ENCODE results near the gene TTC3.
"Not testable (repeated sequence)": the region's sequence is repeated elsewhere in the genome, so short reads cannot be mapped to it uniquely, and the experiment has no call there.

TTC3 gene

DNA sequence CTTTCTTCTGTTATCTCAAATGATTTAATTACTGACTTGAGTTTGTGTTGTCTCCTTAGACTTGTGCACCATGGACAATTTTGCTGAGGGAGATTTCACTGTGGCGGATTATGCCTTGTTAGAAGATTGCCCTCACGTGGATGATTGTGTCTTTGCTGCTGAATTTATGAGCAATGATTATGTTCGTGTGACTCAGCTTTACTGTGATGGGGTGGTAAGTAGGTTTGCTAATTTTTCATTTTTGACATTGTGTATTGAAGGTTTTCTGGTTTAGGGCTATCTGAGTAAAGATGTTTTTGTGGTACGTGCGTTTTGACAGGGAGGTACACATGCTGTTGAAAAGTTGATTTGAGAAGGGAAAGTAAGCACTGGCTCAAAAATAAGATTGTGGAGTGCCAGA, 14.1 kb downstream of the TTC3 start:
- no peak for DNase-seq (ENCODE audit: low read depth)

DNA sequence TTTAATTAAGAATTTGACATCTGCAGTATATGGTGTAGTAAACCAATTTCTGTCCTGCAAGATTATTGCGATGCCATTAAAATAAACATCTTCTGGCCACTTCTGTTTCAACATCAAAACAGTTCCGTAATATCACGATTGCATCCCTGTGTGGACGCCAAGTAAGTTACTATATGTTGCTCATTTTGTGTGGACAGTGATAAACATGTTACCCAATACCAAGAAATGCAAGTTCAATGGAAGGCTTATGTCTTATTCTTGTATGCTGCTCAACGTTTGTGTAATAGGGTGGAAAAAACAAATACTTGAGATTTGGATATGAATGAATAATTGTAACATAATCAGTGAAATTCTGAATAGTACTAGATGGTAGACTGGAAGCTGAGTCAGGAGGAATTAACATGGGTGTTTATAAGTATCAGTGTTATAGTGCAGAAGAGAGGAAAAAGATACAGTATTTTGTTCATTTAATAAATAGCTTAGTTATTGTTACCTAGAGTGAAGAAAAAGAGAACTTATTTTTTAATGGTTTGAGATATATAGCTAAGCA, 15.2 kb downstream of the TTC3 start:
- TF ChIP-seq, protein P1, sequence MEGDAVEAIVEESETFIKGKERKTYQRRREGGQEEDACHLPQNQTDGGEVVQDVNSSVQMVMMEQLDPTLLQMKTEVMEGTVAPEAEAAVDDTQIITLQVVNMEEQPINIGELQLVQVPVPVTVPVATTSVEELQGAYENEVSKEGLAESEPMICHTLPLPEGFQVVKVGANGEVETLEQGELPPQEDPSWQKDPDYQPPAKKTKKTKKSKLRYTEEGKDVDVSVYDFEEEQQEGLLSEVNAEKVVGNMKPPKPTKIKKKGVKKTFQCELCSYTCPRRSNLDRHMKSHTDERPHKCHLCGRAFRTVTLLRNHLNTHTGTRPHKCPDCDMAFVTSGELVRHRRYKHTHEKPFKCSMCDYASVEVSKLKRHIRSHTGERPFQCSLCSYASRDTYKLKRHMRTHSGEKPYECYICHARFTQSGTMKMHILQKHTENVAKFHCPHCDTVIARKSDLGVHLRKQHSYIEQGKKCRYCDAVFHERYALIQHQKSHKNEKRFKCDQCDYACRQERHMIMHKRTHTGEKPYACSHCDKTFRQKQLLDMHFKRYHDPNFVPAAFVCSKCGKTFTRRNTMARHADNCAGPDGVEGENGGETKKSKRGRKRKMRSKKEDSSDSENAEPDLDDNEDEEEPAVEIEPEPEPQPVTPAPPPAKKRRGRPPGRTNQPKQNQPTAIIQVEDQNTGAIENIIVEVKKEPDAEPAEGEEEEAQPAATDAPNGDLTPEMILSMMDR (IDR thresholded peaks at IDR 0.05; ENCODE audit: insufficient read depth, low read depth, low read length, missing control alignments) = no peak
- no peak overlapping the region for H3K4me3 ChIP-seq (ENCODE audit: low read depth, low read length)

More for the DNA sequence above, 14.1 kb downstream of the TTC3 start:
- H3K4me3 ChIP-seq (ENCODE audit: low read depth, low read length) = no peak overlapping the region
- TF ChIP-seq, protein P1 (IDR thresholded peaks at IDR 0.05; ENCODE audit: insufficient read depth, low read depth, low read length, missing control alignments) = no peak

DNA sequence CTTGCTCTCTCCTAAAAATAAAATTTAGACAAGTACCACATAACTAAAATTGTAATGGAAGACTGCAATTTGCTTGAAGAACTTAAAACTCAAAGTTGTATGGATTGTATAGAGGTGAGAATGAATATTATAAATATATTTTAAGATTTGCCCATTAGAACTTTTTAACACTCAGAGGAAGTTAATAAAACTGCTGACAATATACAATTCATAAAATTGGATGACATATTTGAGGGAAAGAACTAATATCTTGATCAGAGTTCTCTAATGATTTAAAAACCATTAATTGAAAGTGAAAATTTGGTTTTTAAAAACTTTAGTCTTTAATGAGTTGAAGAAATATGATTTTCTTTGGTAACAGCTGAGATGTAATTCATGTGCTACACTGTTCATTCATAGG, 20.9 kb downstream of the TTC3 start:
- H3K4me3 ChIP-seq (ENCODE audit: low read depth, low read length) = no peak overlapping the region
- TF ChIP-seq, protein P1 (IDR thresholded peaks at IDR 0.05; ENCODE audit: insufficient read depth, low read depth, low read length, missing control alignments) = no peak
- DNase-seq (ENCODE audit: low read depth) = no peak

More for the DNA sequence above, 15.2 kb downstream of the TTC3 start:
- DNase-seq (ENCODE audit: low read depth) = no peak

DNA sequence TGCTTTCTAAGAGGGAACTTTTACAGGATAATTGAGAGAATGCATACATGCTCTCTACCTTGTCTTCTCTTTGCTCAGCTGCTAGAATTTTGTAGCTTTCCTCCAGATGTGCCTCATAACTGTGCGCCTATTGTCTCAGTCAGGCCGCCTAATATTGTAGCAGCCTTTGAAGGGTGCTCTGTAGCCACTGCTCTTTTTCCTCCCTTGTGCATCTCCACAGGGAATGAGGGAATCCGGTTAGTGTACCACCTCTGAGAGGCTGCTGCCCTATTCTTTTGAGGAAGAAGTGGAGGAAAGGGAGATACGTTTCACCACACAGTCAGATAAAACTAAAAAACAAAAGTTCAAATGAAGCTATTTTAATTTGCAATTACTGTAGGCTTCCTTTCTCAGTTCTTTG, 22.8 kb downstream of the TTC3 start:
- TF ChIP-seq, protein P1 (IDR thresholded peaks at IDR 0.05; ENCODE audit: insufficient read depth, low read depth, low read length, missing control alignments) = no peak

DNA sequence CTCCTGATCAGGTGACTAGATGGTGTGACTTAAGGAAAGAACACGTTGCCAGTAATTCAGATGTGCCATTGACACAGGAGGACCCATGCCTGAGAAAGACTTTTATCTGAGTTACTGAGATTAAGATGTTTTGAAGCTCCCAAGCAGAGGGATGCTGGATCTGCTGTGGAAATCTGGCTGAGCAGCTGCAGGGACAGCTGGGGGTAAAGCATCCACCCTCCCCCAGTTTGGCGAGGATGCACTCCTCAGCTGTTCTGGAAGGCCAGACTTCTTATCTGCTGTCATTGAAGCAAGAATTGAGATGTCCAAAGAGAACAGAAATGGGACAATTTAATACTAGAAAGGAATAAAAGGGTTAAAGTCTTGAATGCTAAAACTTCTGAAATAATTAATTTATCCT, 25.7 kb downstream of the TTC3 start:
- no peak overlapping the region for H3K4me3 ChIP-seq (ENCODE audit: low read depth, low read length)
- TF ChIP-seq, protein P1 (IDR thresholded peaks at IDR 0.05; ENCODE audit: insufficient read depth, low read depth, low read length, missing control alignments) = no peak
- no peak for DNase-seq (ENCODE audit: low read depth)

More for the DNA sequence above, 22.8 kb downstream of the TTC3 start:
- H3K4me3 ChIP-seq (ENCODE audit: low read depth, low read length) = no peak overlapping the region
- no peak for DNase-seq (ENCODE audit: low read depth)

DNA sequence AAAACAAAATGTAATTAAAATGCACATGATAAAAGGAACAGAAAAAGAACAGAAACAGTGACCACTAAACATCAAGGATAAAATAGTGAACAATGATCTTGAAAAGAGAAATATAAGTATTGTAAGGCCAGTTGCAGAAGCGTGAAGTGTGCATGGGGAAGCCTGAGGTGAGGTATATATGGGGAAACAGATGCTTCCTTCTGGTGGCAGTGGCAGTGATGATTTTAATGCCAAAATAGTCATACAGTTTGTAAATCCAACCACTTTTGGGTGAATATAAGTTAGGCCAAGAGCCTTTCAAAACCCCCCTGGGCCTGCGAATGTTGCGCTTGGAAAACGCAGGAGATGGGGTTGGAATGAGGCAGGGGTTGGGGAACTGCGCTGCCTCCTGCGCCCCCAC, 27.3 kb downstream of the TTC3 start:
- TF ChIP-seq, protein P1 (IDR thresholded peaks at IDR 0.05; ENCODE audit: insufficient read depth, low read depth, low read length, missing control alignments) = no peak
- no peak for DNase-seq (ENCODE audit: low read depth)
- no peak overlapping the region for H3K4me3 ChIP-seq (ENCODE audit: low read depth, low read length)

DNA sequence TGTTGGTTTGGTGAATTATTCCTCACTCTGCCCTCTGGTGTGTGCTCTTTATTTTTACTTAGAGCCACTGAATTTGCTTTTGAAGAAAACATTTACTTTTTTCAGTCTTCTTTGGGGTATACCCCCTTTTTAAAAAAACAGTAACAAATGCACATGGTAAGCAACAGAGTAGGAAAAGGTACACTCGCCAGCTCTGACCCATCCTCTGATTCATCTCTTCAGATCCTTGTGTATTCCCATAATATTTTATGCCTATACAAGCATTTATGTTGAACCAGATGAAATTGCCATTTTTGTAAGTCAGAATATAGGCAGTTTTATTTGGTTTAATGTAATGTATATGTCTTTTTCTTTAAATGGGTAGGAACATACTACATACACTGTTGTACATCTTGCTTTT, 28.3 kb downstream of the TTC3 start:
- TF ChIP-seq, protein P1 (IDR thresholded peaks at IDR 0.05; ENCODE audit: insufficient read depth, low read depth, low read length, missing control alignments) = no peak
- H3K4me3 ChIP-seq (ENCODE audit: low read depth, low read length) = no peak overlapping the region
- DNase-seq (ENCODE audit: low read depth) = no peak

DNA sequence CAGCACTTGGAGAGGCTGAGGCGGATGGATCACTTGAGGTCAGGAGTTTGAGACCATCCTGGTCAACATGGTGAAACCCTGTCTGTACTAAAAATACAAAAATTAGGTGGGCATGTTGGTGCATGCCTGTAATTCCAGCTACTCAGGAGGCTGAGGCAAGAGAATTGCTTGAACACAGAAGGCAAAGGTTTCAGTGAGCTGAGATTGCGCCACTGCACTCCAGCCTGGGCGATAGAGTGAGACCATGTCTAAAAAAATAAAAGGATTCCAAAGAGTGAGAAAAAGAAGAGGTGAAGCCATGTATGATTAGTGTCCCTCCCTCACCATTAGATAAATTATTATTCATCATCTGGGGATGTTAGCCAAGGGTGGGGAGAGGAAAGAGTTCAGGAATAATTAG, 29.7 kb downstream of the TTC3 start:
- not testable (repeated sequence) for DNase-seq (ENCODE audit: low read depth); H3K4me3 ChIP-seq (ENCODE audit: low read depth, low read length)

Measured in GM12865 (cell line).